Neural cell (in vitro differentiated cells): ENCODE results near the gene ANKRD29. TPM values are rescaled to one million over a fixed set of nuclear protein-coding genes. Genes with fewer than 3 reads are reported as not detected.

ENCODE experiments used
- H2AFZ ChIP-seq: fragments of 200-600, 300-800 bp; sonication (generic), shearing (Covaris generic); 2 replicates; pipeline ENCODE4 v1.6.0; 2014; ENCODE audit warnings: low read depth, mild to moderate bottlenecking, antibody characterized with exemption, low read length, moderate library complexity
- H3F3A ChIP-seq: fragments of 200-600 bp; shearing (Covaris generic); 2 replicates; pipeline ENCODE4 v1.6.1; 2016; ENCODE audit warnings: mild to moderate bottlenecking, moderate library complexity, mixed read lengths, antibody characterized with exemption, low read length; ENCODE audit not compliant: insufficient read depth, poor library complexity, severe bottlenecking
- H3K27ac ChIP-seq: fragments of 200-600, 300-800 bp; sonication (generic), shearing (Covaris generic); 2 replicates; pipeline ENCODE4 v1.5.1; 2014; ENCODE audit warnings: mild to moderate bottlenecking, low read length, moderate library complexity
- H3K27me3 ChIP-seq: fragments of 300-800, 200-600 bp; sonication (generic), shearing (Covaris generic); 2 replicates; pipeline ENCODE4 v1.6.0; 2014; ENCODE audit warnings: mild to moderate bottlenecking, low read depth, low read length, moderate library complexity; ENCODE audit not compliant: insufficient read depth
- H3K36me3 ChIP-seq: fragments of 300-800, 200-600 bp; sonication (generic), shearing (Covaris generic); 2 replicates; pipeline ENCODE4 v1.5.1; 2014; ENCODE audit warnings: mild to moderate bottlenecking, antibody characterized with exemption, low read length, moderate library complexity; ENCODE audit not compliant: insufficient read depth
- H3K4me2 ChIP-seq: fragments of 300-800, 200-600 bp; sonication (generic), shearing (Covaris generic); 2 replicates; pipeline ENCODE4 v1.6.0; 2014; ENCODE audit warnings: mild to moderate bottlenecking, low read length
- H3K4me3 ChIP-seq: fragments of 300-800, 200-600 bp; sonication (generic), shearing (Covaris generic); 2 replicates; pipeline ENCODE4 v1.5.1; 2014; ENCODE audit warnings: mild to moderate bottlenecking, low read length, moderate library complexity
- H3K79me2 ChIP-seq: fragments of 200-600 bp; shearing (Covaris generic); replicated peaks from 2 replicates; pipeline ENCODE4 v1.6.0; 2014; ENCODE audit warnings: mild to moderate bottlenecking, low read length, moderate library complexity; ENCODE audit not compliant: insufficient read depth
- H3K9ac ChIP-seq: fragments of 300-800, 200-600 bp; sonication (generic), shearing (Covaris generic); 2 replicates; pipeline ENCODE4 v1.6.1; 2016; ENCODE audit warnings: mild to moderate bottlenecking, low read length, mixed read lengths
- H3K9me2 ChIP-seq: fragments of 200-600 bp; shearing (Covaris generic); 2 replicates; pipeline ENCODE4 v1.6.1; 2016; ENCODE audit warnings: mild to moderate bottlenecking, low read length, mixed read lengths; ENCODE audit not compliant: insufficient read depth
- H3K9me3 ChIP-seq: fragments of 200-600, 300-800 bp; sonication (generic), shearing (Covaris generic); 2 replicates; pipeline ENCODE4 v1.6.1; 2016; ENCODE audit warnings: mild to moderate bottlenecking, mixed run types, low read length, moderate library complexity, mixed read lengths
- H4K20me1 ChIP-seq: fragments of 200-600 bp; shearing (Covaris generic); 2 replicates; pipeline ENCODE4 v1.6.1; 2016; ENCODE audit warnings: mild to moderate bottlenecking, mixed run types; ENCODE audit not compliant: insufficient read depth
- EP300 ChIP-seq: fragments of 450-650 bp; conservative IDR thresholded peaks from 2 replicates; pipeline ENCODE4 v1.6.1; 2014; ENCODE audit warnings: antibody characterized with exemption, mild to moderate bottlenecking, moderate library complexity; ENCODE audit not compliant: poor library complexity, severe bottlenecking
- EZH2 ChIP-seq: fragments of 200-600, 300-800 bp; shearing (Covaris generic), sonication (generic); IDR thresholded peaks from 2 replicates; pipeline ENCODE4 v1.6.1; 2014; ENCODE audit warnings: antibody characterized with exemption, low read length, borderline replicate concordance, mild to moderate bottlenecking; ENCODE audit not compliant: insufficient read depth, poor library complexity, severe bottlenecking
- MXI1 ChIP-seq: fragments of 450-650 bp; conservative IDR thresholded peaks from 2 replicates; pipeline ENCODE4 v1.6.1; 2014; ENCODE audit warnings: antibody characterized with exemption, mild to moderate bottlenecking; ENCODE audit not compliant: poor library complexity, severe bottlenecking
- POLR2AphosphoS5 ChIP-seq: IDR thresholded peaks from 2 replicates; pipeline ENCODE4 v1.6.1; 2012
- RAD21 ChIP-seq: fragments of 450-650 bp; conservative IDR thresholded peaks from 2 replicates; pipeline ENCODE4 v1.6.1; 2014; ENCODE audit warnings: antibody characterized with exemption, mild to moderate bottlenecking, moderate library complexity
- SMC3 ChIP-seq: fragments of 450-650 bp; conservative IDR thresholded peaks from 2 replicates; pipeline ENCODE4 v1.6.1; 2014; ENCODE audit warnings: antibody characterized with exemption, mild to moderate bottlenecking, moderate library complexity; ENCODE audit not compliant: poor library complexity
- TAF1 ChIP-seq: IDR thresholded peaks from 2 replicates; pipeline ENCODE4 v1.6.1; 2012; ENCODE audit warnings: low read depth
- polyA plus RNA-seq: library from polyadenylated mRNA; depleted of rRNA; stranded (reverse); fragments of >200 nt; gene quantifications from 2 replicates; pipeline ENCODE4 v1.2.3, GENCODE V29; 2014
- TF ChIP-seq, protein P1 (sequence below): IDR thresholded peaks from 2 replicates; pipeline ENCODE4 v1.6.1; 2012; ENCODE audit warnings: borderline replicate concordance
- TF ChIP-seq, protein P2 (sequence below): fragments of 450-650 bp; IDR thresholded peaks from 2 replicates; pipeline ENCODE4 v1.5.1; 2014; ENCODE audit warnings: antibody characterized with exemption, mild to moderate bottlenecking, moderate library complexity; ENCODE audit not compliant: poor library complexity, severe bottlenecking

The ANKRD29 gene
- polyA plus RNA-seq, 1 donor from 2014 or later, result 4.9 TPM

DNA sequence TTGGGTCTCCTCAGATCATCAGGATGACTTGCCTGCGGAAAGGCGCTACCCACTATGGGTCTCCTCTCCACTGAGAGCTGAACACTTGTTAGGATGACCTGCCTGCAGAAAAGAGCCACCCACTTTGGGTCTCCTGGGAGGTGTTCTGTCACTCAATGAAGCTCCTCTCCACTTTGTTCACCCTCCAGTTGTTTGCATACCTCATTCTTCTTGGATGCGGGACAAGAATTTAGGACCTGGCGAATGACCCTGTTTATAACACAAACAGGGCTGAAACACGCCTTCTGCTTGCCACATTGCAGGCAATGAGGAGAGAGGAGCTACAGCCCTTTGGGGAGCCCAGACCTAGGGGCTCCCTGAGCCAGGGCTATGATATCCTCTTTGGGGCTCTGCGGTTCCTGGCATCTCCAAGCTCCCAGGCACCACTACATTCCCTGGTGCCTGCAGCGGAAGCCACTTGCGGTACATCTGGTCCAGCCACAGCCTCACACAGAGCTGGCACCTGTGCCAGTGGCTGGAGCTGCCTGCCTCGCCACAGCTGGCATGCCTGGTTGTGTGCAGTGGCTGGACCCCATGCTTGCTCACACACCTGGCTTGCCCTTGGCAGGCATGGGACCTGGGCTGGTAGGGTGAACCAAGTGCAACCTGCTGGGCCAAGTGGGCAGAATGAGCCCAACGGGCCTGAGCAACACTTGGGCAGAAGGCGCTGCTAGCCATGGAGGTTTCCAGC is 20.6 kb downstream of the ANKRD29 start:
- H3K27me3 ChIP-seq, result no peaks in the 10 kb centered on the region
- H3K9ac ChIP-seq, result no peak overlapping the region
- H3K79me2 ChIP-seq, result no peaks in the 10 kb centered on the region
- H3K27ac ChIP-seq, result no peak overlapping the region
- no peaks in the 10 kb centered on the region for H3K9me2 ChIP-seq
- H3K4me2 ChIP-seq, result no peak overlapping the region
- no peaks in the 10 kb centered on the region for H3F3A ChIP-seq
- TF ChIP-seq, protein P1, sequence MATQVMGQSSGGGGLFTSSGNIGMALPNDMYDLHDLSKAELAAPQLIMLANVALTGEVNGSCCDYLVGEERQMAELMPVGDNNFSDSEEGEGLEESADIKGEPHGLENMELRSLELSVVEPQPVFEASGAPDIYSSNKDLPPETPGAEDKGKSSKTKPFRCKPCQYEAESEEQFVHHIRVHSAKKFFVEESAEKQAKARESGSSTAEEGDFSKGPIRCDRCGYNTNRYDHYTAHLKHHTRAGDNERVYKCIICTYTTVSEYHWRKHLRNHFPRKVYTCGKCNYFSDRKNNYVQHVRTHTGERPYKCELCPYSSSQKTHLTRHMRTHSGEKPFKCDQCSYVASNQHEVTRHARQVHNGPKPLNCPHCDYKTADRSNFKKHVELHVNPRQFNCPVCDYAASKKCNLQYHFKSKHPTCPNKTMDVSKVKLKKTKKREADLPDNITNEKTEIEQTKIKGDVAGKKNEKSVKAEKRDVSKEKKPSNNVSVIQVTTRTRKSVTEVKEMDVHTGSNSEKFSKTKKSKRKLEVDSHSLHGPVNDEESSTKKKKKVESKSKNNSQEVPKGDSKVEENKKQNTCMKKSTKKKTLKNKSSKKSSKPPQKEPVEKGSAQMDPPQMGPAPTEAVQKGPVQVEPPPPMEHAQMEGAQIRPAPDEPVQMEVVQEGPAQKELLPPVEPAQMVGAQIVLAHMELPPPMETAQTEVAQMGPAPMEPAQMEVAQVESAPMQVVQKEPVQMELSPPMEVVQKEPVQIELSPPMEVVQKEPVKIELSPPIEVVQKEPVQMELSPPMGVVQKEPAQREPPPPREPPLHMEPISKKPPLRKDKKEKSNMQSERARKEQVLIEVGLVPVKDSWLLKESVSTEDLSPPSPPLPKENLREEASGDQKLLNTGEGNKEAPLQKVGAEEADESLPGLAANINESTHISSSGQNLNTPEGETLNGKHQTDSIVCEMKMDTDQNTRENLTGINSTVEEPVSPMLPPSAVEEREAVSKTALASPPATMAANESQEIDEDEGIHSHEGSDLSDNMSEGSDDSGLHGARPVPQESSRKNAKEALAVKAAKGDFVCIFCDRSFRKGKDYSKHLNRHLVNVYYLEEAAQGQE, result no peak
- TF ChIP-seq TAF1 (no peak), MXI1 (no peak), RAD21 (no peak), SMC3 (no peak), POLR2AphosphoS5 (no peak)
- TF ChIP-seq, protein P2, sequence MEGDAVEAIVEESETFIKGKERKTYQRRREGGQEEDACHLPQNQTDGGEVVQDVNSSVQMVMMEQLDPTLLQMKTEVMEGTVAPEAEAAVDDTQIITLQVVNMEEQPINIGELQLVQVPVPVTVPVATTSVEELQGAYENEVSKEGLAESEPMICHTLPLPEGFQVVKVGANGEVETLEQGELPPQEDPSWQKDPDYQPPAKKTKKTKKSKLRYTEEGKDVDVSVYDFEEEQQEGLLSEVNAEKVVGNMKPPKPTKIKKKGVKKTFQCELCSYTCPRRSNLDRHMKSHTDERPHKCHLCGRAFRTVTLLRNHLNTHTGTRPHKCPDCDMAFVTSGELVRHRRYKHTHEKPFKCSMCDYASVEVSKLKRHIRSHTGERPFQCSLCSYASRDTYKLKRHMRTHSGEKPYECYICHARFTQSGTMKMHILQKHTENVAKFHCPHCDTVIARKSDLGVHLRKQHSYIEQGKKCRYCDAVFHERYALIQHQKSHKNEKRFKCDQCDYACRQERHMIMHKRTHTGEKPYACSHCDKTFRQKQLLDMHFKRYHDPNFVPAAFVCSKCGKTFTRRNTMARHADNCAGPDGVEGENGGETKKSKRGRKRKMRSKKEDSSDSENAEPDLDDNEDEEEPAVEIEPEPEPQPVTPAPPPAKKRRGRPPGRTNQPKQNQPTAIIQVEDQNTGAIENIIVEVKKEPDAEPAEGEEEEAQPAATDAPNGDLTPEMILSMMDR, result no peak
- H3K9me3 ChIP-seq, result no peaks in the 10 kb centered on the region
- no peak overlapping the region for H2AFZ ChIP-seq
- H3K36me3 ChIP-seq, result no peaks in the 10 kb centered on the region
- H4K20me1 ChIP-seq, result no peaks in the 10 kb centered on the region
- no peak overlapping the region for H3K4me3 ChIP-seq

DNA sequence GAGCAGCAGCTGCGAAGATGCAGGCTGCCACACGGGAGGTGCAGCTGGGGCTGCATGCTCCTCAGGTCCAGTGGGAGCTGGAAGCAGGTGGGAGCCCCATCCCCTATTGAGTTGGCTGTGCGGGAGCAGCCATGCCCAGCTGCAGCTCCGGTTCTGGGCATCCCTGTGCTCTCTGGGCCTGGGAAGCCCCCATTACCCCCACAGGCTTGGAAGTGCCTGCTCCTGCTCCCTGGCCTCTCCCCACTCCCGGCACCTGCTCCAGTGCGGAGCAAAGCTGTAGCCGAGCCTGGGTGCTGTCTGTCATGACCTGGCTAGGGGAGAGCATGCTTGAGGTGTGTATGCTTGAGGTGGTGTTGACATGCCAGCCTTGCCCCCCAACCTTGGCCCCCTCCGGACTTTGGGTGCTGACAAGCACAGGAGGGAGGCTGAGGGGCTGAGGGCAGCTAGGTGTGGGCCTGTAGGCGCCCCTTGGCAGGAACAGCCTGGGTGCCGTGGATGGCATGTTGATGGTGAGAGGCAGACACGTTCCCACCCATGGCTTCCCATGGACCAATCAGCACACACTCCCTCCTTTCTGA is 21.5 kb downstream of the ANKRD29 start:
- Histone ChIP-seq H3K4me3 (no peak overlapping the region), H3K79me2 (no peaks in the 10 kb centered on the region), H4K20me1 (no peaks in the 10 kb centered on the region), H3K27me3 (no peaks in the 10 kb centered on the region), H3K9me3 (no peaks in the 10 kb centered on the region), H3F3A (no peaks in the 10 kb centered on the region), H3K9ac (no peak overlapping the region), H2AFZ (no peak overlapping the region), H3K27ac (no peak overlapping the region), H3K4me2 (no peak overlapping the region), H3K36me3 (no peaks in the 10 kb centered on the region), H3K9me2 (no peaks in the 10 kb centered on the region)
- TF ChIP-seq POLR2AphosphoS5, result no peak
- TF ChIP-seq TAF1, result no peak
- TF ChIP-seq SMC3, result no peak
- no peak for TF ChIP-seq EP300
- no peak for TF ChIP-seq RAD21
- TF ChIP-seq EZH2, result no peak
